Activated CD4-positive, alpha-beta T cell treated with anti-CD3 and anti-CD28 coated beads, Interleukin-10, Interleukin-2, amounts not matched to agents 100 ng/mL and 50 ng/mL, durations not matched to agents 16 hours and 8 hours (primary cell): ENCODE data around the gene TRPM1.

Experiments
- DNase-seq: peaks from one replicate; pipeline ENCODE4 v3.0.0-alpha.2; 2020

TRPM1 gene

GRCh38 chr15:31101262-31102038 is at the start of gene TRPM1:
Gene TRPM1, minus strand, starts transcription at chr15:31101725. Its CDS starts 20,370 bp downstream, at chr15:31081355.
- no peak for DNase-seq

- DNase-seq = no peak
Observed at GRCh38 chr15:31150732-31151231, 49.3 kb upstream of the TRPM1 start.

GRCh38 chr15:31149987-31150386 is 48.5 kb upstream of the TRPM1 start:
- DNase-seq = no peak

- DNase-seq = no peak
Observed at GRCh38 chr15:31149088-31149505, 47.6 kb upstream of the TRPM1 start.

- DNase-seq = no peak
Observed at GRCh38 chr15:31148297-31149087, 47.0 kb upstream of the TRPM1 start.

GRCh38 chr15:31147944-31148296 is 46.4 kb upstream of the TRPM1 start:
- DNase-seq = no peak

DNA sequence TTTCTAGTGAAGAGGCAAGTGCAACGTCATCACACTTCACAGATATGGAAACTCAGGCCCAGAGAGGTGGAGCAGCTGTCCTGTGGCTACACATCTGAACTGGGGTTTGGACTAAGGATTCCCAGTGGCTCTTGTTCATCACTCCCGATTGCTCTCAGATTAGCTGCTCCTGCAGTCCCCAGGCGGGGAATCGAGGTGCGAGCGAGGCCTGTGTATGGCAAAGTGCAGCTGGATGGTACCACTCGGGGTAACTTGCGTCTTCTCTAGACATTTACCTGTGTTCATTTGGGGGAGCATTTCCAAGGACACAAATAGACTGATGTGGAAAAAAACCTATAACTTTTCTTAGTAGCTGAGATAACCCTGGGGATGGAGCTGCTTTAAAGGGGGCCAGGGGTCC is 45.9 kb upstream of the TRPM1 start:
- no peak for DNase-seq

GRCh38 chr15:31145271-31145911 is 43.9 kb upstream of the TRPM1 start:
- no peak for DNase-seq

DNA sequence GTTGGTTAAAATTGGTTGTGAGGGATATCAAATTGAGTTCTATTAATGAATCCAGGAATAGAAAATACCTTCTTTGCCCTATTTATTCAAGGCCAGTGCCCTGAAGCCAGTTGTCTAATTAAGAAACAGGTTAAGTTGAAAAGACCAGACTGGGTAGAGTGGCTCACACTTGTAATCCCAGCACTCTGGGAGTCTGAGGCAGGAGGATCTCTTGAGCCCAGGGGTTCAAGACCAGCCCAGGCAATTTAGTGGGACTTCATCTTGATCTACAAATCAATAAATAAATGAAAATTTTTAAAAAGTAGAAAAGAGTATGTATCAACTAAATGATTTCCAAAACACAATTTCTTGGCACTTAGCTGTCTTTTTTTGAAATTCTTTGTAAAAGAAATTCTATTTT is 40.3 kb upstream of the TRPM1 start:
- no peak for DNase-seq

- no peak for DNase-seq
Observed at GRCh38 chr15:31136607-31137328, 35.2 kb upstream of the TRPM1 start.

DNA sequence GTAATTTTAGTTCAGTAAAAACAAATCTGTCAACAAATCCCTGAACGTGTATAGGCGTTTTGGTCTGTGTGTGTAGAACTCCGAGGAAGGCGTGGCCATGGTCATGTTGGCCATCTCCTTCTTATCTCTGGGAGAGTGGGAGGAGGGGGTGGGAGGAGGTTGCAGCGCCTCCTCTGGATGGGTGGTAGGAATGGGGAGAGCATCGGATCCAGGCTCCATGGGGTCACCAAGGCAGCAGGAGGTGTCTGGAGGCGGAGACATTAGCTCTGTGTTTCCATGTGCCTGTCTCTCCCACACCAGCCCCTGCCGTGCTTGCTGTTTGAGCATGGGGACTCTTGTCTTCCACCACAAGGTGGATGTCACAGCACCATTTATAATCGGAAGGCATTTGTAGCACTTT is 34.5 kb upstream of the TRPM1 start:
- DNase-seq = no peak

DNA sequence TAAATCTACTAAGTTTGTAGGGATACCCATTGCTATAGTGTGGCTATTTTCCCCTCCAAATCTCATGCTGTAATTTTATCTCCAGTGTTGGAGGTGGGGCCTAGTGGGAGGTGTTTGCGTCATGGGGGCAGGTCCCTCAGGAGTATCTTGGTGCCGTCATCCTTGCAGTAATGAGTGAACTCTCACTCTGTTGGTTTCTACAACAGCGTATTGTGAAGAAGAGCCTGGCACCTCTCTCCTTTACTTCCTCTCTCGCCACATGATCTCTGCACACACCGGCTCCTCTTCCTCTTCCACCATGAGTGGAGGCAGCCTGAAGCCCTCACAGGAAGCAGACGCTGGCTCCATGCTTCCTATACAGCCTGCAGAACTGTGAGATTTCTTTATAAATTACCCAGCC is 34.0 kb upstream of the TRPM1 start:
- DNase-seq = no peak

GRCh38 chr15:31133890-31134289 is 32.4 kb upstream of the TRPM1 start:
- no peak for DNase-seq

GRCh38 chr15:31131853-31132375 is 30.4 kb upstream of the TRPM1 start:
- DNase-seq = no peak

DNA sequence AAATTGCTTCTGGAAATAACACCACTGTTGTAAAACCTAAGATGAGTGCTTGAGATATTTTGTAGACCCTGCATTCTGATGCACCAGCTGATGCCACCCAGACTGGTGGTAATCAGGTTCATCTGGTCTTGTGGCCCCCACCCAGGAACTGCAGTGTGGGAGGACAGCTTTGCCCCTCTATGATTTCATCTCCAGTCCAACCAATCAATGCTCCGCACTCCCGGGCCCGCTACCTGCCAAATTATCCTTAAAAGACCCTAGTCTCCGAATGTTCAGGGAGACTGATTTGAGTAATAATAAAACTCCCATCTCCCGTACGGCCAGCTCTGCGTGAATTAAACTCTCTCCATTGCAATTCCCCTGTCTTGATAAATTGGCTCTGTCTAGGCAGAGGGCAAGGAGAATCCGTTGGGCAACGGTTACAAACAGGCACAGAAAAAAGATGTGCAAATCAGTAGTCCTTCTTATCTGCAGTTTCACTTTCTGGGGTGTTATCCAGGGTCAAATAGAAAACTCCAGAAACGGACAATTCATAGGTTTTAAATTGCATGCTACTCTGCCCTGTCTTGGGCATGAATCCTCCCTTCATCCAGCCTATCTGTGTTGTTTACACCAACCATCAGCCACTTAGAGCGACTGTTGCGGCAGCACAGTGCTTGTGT is 29.2 kb upstream of the TRPM1 start:
- no peak for DNase-seq

GRCh38 chr15:31129769-31130303 is 28.3 kb upstream of the TRPM1 start:
- DNase-seq = no peak

GRCh38 chr15:31128919-31129768 is 27.6 kb upstream of the TRPM1 start:
- peak; percentile 71 for DNase-seq

- DNase-seq = no peak
Observed at GRCh38 chr15:31128477-31128876, 27.0 kb upstream of the TRPM1 start.

DNA sequence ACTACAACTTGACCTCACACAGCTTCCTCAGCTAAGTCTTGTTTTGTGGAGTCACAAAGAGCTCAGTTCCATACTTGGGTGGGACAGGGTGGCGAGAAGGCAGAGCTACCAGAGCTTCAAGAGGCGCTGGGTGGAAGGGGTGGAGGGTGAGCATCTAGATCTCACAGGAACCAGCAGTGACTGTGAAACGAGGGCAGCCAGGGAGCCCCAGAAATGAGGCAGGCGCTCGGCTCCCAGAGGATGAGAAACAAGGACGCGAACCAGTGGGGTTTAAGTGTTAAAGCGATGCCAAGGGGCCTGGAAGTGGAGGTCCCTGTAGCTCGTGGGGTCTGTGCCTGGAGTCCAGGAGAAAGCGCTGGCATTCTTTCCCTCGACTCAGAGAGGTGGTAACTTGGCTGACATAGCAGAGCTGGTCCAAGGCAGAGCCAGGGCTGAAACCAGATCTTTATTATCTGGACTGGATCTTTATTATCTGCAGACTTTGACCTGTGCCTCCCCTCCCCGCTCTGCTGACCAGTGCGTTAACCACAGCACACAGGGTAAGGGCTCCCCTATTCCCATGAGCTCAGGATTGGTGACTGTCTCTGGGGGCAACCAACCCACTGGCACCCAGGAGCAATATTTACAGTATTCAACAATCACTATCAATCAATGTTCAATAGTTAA is 26.2 kb upstream of the TRPM1 start:
- no peak for DNase-seq

DNA sequence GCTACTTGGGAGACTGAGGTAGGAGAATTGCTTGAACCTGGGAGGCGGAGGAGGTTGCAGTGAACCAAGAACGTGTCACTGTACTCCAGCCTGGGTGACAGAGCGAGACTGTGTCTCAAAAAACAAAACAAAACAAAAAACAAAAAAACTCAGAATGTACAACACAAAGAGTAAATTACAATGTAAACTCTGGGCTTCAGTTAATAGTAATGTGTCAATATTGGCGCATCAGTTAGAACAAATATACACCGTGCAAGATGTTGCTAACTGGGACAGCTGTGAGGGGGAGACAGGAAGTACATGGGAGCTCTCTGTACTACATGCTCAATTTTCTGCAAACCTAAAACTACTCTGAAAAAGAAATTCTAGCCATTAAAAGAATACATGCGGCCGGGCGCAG is 23.5 kb upstream of the TRPM1 start:
- DNase-seq = no peak
